Measurements from ENCODE around the gene MPZL1. TPM values are rescaled to one million over a fixed set of nuclear protein-coding genes. Genes with fewer than 3 reads are reported as not detected.

The MPZL1 gene
- total and polyA plus RNA-seq, 3 experiments from 2014 or later = 8.2 to 17.9 (median 15.6) TPM

GRCh38 chr1:167776151-167776550, 54.4 kb downstream of the MPZL1 start:
- no peaks in the 10 kb centered on the region for H3K9me3 ChIP-seq (ENCODE audit: low read length)
- Mint-ChIP-seq H3K27me3 (peaks cover 0 to 1% of the 10 kb centered on the region in 2 donors), H3K4me3 (no peak overlapping the region), H3K4me1 (no peaks in the 10 kb centered on the region), H3K9me3 (peaks cover 0 to 10% (median 3%) of the 10 kb centered on the region in 5 donors), H3K27ac (no peak overlapping the region), H3K36me3 (peaks cover 1 to 14% (median 2%) of the 10 kb centered on the region in 3 donors)
- no peak for DNase-seq
- no peak overlapping the region for H3K27ac ChIP-seq (ENCODE audit: low read depth, low read length)
- POLR2A ChIA-PET = no interaction called here
- H3K36me3 ChIP-seq (ENCODE audit: insufficient read depth, low read length) = no peaks in the 10 kb centered on the region
- no peak overlapping the region for H3K4me3 ChIP-seq (ENCODE audit: low read length)
- no peaks in the 10 kb centered on the region for H3K27me3 ChIP-seq (ENCODE audit: insufficient read depth, low read length, poor library complexity, severe bottlenecking)
- CTCF ChIA-PET = no interaction called here
- H3K4me1 ChIP-seq (ENCODE audit: insufficient read depth, low read length) = no peaks in the 10 kb centered on the region

GRCh38 chr1:167776616-167777268, 55.0 kb downstream of the MPZL1 start:
- peaks cover 0 to 1% of the 10 kb centered on the region in 2 donors for H3K27me3 Mint-ChIP-seq
- POLR2A ChIA-PET = no interaction called here
- H3K27ac Mint-ChIP-seq = no peak overlapping the region
- Histone ChIP-seq H3K9me3 (ENCODE audit: low read length) (no peaks in the 10 kb centered on the region), H3K27me3 (ENCODE audit: insufficient read depth, low read length, poor library complexity, severe bottlenecking) (no peaks in the 10 kb centered on the region), H3K36me3 (ENCODE audit: insufficient read depth, low read length) (no peaks in the 10 kb centered on the region), H3K27ac (ENCODE audit: low read depth, low read length) (no peak overlapping the region), H3K4me3 (ENCODE audit: low read length) (no peak overlapping the region), H3K4me1 (ENCODE audit: insufficient read depth, low read length) (no peaks in the 10 kb centered on the region)
- CTCF ChIA-PET = no interaction called here
- H3K36me3 Mint-ChIP-seq = peaks cover 1 to 15% (median 2%) of the 10 kb centered on the region in 3 donors
- H3K4me1 Mint-ChIP-seq = no peaks in the 10 kb centered on the region
- no peak overlapping the region for H3K4me3 Mint-ChIP-seq
- no peak for DNase-seq
- H3K9me3 Mint-ChIP-seq = peaks cover 0 to 13% (median 3%) of the 10 kb centered on the region in 5 donors

GRCh38 chr1:167777269-167777650, 55.5 kb downstream of the MPZL1 start:
- Mint-ChIP-seq H3K9me3 (peaks cover 0 to 13% (median 3%) of the 10 kb centered on the region in 5 donors), H3K27me3 (peaks cover 0 to 1% of the 10 kb centered on the region in 2 donors), H3K4me1 (no peaks in the 10 kb centered on the region), H3K36me3 (peaks cover 1 to 15% (median 2%) of the 10 kb centered on the region in 3 donors), H3K27ac (no peak overlapping the region), H3K4me3 (no peak overlapping the region)
- H3K9me3 ChIP-seq (ENCODE audit: low read length) = no peaks in the 10 kb centered on the region
- ChIA-PET CTCF (no interaction called here), POLR2A (no interaction called here)
- no peaks in the 10 kb centered on the region for H3K36me3 ChIP-seq (ENCODE audit: insufficient read depth, low read length)
- H3K27me3 ChIP-seq (ENCODE audit: insufficient read depth, low read length, poor library complexity, severe bottlenecking) = no peaks in the 10 kb centered on the region
- H3K27ac ChIP-seq (ENCODE audit: low read depth, low read length) = no peak overlapping the region
- no peaks in the 10 kb centered on the region for H3K4me1 ChIP-seq (ENCODE audit: insufficient read depth, low read length)
- no peak for DNase-seq
- H3K4me3 ChIP-seq (ENCODE audit: low read length) = no peak overlapping the region

GRCh38 chr1:167781558-167781957, 59.8 kb downstream of the MPZL1 start:
- H3K27ac Mint-ChIP-seq = no peak overlapping the region
- H3K9me3 ChIP-seq (ENCODE audit: low read length) = no peaks in the 10 kb centered on the region
- no peak overlapping the region for H3K4me3 Mint-ChIP-seq
- no peaks in the 10 kb centered on the region for H3K4me1 Mint-ChIP-seq
- no peaks in the 10 kb centered on the region for H3K36me3 ChIP-seq (ENCODE audit: insufficient read depth, low read length)
- peaks cover 0 to 11% (median 3%) of the 10 kb centered on the region in 3 donors for H3K36me3 Mint-ChIP-seq
- H3K4me1 ChIP-seq (ENCODE audit: insufficient read depth, low read length) = no peaks in the 10 kb centered on the region
- no peaks in the 10 kb centered on the region for H3K27me3 ChIP-seq (ENCODE audit: insufficient read depth, low read length, poor library complexity, severe bottlenecking)
- CTCF ChIA-PET = no interaction called here
- H3K4me3 ChIP-seq (ENCODE audit: low read length) = no peak overlapping the region
- peaks cover 0 to 13% (median 3%) of the 10 kb centered on the region in 5 donors for H3K9me3 Mint-ChIP-seq
- no peak for DNase-seq
- H3K27ac ChIP-seq (ENCODE audit: low read depth, low read length) = no peak overlapping the region
- no peaks in the 10 kb centered on the region for H3K27me3 Mint-ChIP-seq
- POLR2A ChIA-PET = no interaction called here

- no peak for DNase-seq
- peaks cover 0 to 5% (median 3%) of the 10 kb centered on the region in 3 donors for H3K36me3 Mint-ChIP-seq
- no peaks in the 10 kb centered on the region for H3K4me1 ChIP-seq (ENCODE audit: insufficient read depth, low read length)
- H3K4me3 ChIP-seq (ENCODE audit: low read length) = no peak overlapping the region
- POLR2A ChIA-PET = no interaction called here
- H3K27me3 Mint-ChIP-seq = no peaks in the 10 kb centered on the region
- H3K27ac ChIP-seq (ENCODE audit: low read depth, low read length) = no peak overlapping the region
- no peaks in the 10 kb centered on the region for H3K4me1 Mint-ChIP-seq
- H3K27ac Mint-ChIP-seq = peak overlapping the region in 1 of 8 donors; percentile 20
- CTCF ChIA-PET = no interaction called here
- peaks cover 0 to 13% (median 3%) of the 10 kb centered on the region in 5 donors for H3K9me3 Mint-ChIP-seq
- H3K27me3 ChIP-seq (ENCODE audit: insufficient read depth, low read length, poor library complexity, severe bottlenecking) = no peaks in the 10 kb centered on the region
- no peaks in the 10 kb centered on the region for H3K9me3 ChIP-seq (ENCODE audit: low read length)
- H3K36me3 ChIP-seq (ENCODE audit: insufficient read depth, low read length) = no peaks in the 10 kb centered on the region
- H3K4me3 Mint-ChIP-seq = no peak overlapping the region
These were observed 61.2 kb downstream of the MPZL1 start for GRCh38 chr1:167782946-167783345.

- Histone ChIP-seq H3K27me3 (ENCODE audit: insufficient read depth, low read length, poor library complexity, severe bottlenecking) (no peaks in the 10 kb centered on the region), H3K4me3 (ENCODE audit: low read length) (no peak overlapping the region), H3K36me3 (ENCODE audit: insufficient read depth, low read length) (no peaks in the 10 kb centered on the region), H3K9me3 (ENCODE audit: low read length) (no peaks in the 10 kb centered on the region), H3K4me1 (ENCODE audit: insufficient read depth, low read length) (no peaks in the 10 kb centered on the region), H3K27ac (ENCODE audit: low read depth, low read length) (no peak overlapping the region)
- POLR2A ChIA-PET = no interaction called here
- H3K27ac Mint-ChIP-seq = no peak overlapping the region
- H3K27me3 Mint-ChIP-seq = no peaks in the 10 kb centered on the region
- peaks cover 0 to 9% (median 3%) of the 10 kb centered on the region in 5 donors for H3K9me3 Mint-ChIP-seq
- CTCF ChIA-PET = no interaction called here
- H3K4me1 Mint-ChIP-seq = no peaks in the 10 kb centered on the region
- DNase-seq = no peak
- H3K36me3 Mint-ChIP-seq = peaks cover 2 to 5% (median 3%) of the 10 kb centered on the region in 3 donors
- peak overlapping the region in 1 of 7 donors; percentile 28 for H3K4me3 Mint-ChIP-seq
These were observed 63.2 kb downstream of the MPZL1 start for GRCh38 chr1:167784876-167785550.

GRCh38 chr1:167786502-167786901, 64.7 kb downstream of the MPZL1 start:
- Histone ChIP-seq H3K36me3 (ENCODE audit: insufficient read depth, low read length) (no peaks in the 10 kb centered on the region), H3K27me3 (ENCODE audit: insufficient read depth, low read length, poor library complexity, severe bottlenecking) (no peaks in the 10 kb centered on the region), H3K4me1 (ENCODE audit: insufficient read depth, low read length) (no peaks in the 10 kb centered on the region), H3K27ac (ENCODE audit: low read depth, low read length) (no peak overlapping the region), H3K9me3 (ENCODE audit: low read length) (no peaks in the 10 kb centered on the region), H3K4me3 (ENCODE audit: low read length) (no peak overlapping the region)
- Mint-ChIP-seq H3K27ac (no peak overlapping the region), H3K27me3 (no peaks in the 10 kb centered on the region), H3K36me3 (peaks cover 0 to 3% (median 2%) of the 10 kb centered on the region in 3 donors), H3K4me1 (no peaks in the 10 kb centered on the region), H3K4me3 (no peak overlapping the region), H3K9me3 (no peaks in the 10 kb centered on the region)
- ChIA-PET POLR2A (no interaction called here), CTCF (no interaction called here)
- no peak for DNase-seq

- H3K4me3 Mint-ChIP-seq = no peak overlapping the region
- Histone ChIP-seq H3K36me3 (ENCODE audit: insufficient read depth, low read length) (no peaks in the 10 kb centered on the region), H3K4me1 (ENCODE audit: insufficient read depth, low read length) (no peaks in the 10 kb centered on the region), H3K4me3 (ENCODE audit: low read length) (no peak overlapping the region), H3K9me3 (ENCODE audit: low read length) (no peaks in the 10 kb centered on the region), H3K27ac (ENCODE audit: low read depth, low read length) (no peak overlapping the region), H3K27me3 (ENCODE audit: insufficient read depth, low read length, poor library complexity, severe bottlenecking) (no peaks in the 10 kb centered on the region)
- no peak for DNase-seq
- H3K4me1 Mint-ChIP-seq = no peaks in the 10 kb centered on the region
- peaks cover 0 to 3% (median 2%) of the 10 kb centered on the region in 3 donors for H3K36me3 Mint-ChIP-seq
- ChIA-PET CTCF (interaction anchor here (1.8 kb wide), 1 partner anchor 12 kb away, joined by 6 read pairs; no protein-coding TSS in a partner anchor), POLR2A (no interaction called here)
- no peaks in the 10 kb centered on the region for H3K9me3 Mint-ChIP-seq
- no peaks in the 10 kb centered on the region for H3K27me3 Mint-ChIP-seq
- H3K27ac Mint-ChIP-seq = peak overlapping the region in 2 of 8 donors; percentile 26 to 46
These were observed 67.7 kb downstream of the MPZL1 start for GRCh38 chr1:167789501-167789900.

Data from CD8-positive, alpha-beta memory T cell (primary cell).